H1 (cell line): Measurements from ENCODE around the gene ZMAT5. TPM values are rescaled to one million over a fixed set of nuclear protein-coding genes. Genes with fewer than 3 reads are reported as not detected.

Experiments used
- CTCF ChIA-PET: fragments of 300-600 bp; sonication (Branson Sonifier 250); formaldehyde crosslinking; loops from one replicate; lab custom pipeline; 2021; ENCODE audit not compliant: partially characterized antibody; lab: Charles Lee
- POLR2A ChIA-PET: fragments of 300-600 bp; sonication (Branson Sonifier 250); formaldehyde crosslinking; loops from one replicate; lab custom pipeline; 2021; ENCODE audit warnings: inconsistent platforms; ENCODE audit not compliant: partially characterized antibody; lab: Charles Lee
- DNase-seq, 2 experiments: peaks; one replicate each; pipeline versions ENCODE4 v3.0.0 to v3.0.0-alpha.2; 2010 to 2022; ENCODE audit warnings: low spot score in 2 of 2, low read depth in 1 of 2, mixed read lengths in 1 of 2
- FAIRE-seq: peaks from 2 replicates; lab custom pipeline; 2011; peaks lifted over from hg19 to GRCh38; lab: Jason Lieb, UNC
- H2AFZ ChIP-seq: 2 replicates; pipeline ENCODE4 v1.8.1; 2012; ENCODE audit warnings: low read length, inconsistent platforms
- H2AK5ac ChIP-seq: 2 replicates; pipeline ENCODE4 v1.6.1; 2013; ENCODE audit warnings: low read depth, low read length
- H2BK120ac ChIP-seq: replicated peaks from 2 replicates; pipeline ENCODE3; 2013; ENCODE audit warnings: low read depth, low read length, inconsistent platforms
- H2BK12ac ChIP-seq: 2 replicates; pipeline ENCODE4 v1.6.1; 2013; ENCODE audit warnings: low read depth, low read length
- H2BK15ac ChIP-seq: 2 replicates; pipeline ENCODE4 v1.6.1; 2013; ENCODE audit warnings: low read length
- H2BK20ac ChIP-seq: 2 replicates; pipeline ENCODE4 v1.6.1; 2013; ENCODE audit warnings: low read length
- H2BK5ac ChIP-seq: 2 replicates; pipeline ENCODE4 v1.6.1; 2013; ENCODE audit warnings: low read depth, low read length
- H3K14ac ChIP-seq: 2 replicates; pipeline ENCODE4 v1.6.1; 2013; ENCODE audit warnings: inconsistent platforms; ENCODE audit not compliant: insufficient read length
- H3K18ac ChIP-seq: 2 replicates; pipeline ENCODE4 v1.6.1; 2013; ENCODE audit warnings: low read length; ENCODE audit errors: extremely low read depth
- H3K23ac ChIP-seq: 2 replicates; pipeline ENCODE4 v1.6.1; 2013; ENCODE audit warnings: inconsistent platforms; ENCODE audit not compliant: insufficient read length
- H3K23me2 ChIP-seq: 2 replicates; pipeline ENCODE4 v1.6.1; 2013; ENCODE audit warnings: low read depth, low read length
- H3K27ac ChIP-seq: 2 replicates; pipeline ENCODE4 v1.6.1; 2011; ENCODE audit warnings: low read depth, low read length, inconsistent platforms
- H3K27me3 ChIP-seq, 4 experiments: replicated peaks in 1 of 4; 1 replicate in 1 of 4; 2 replicates in 3 of 4; pipeline versions ENCODE4 v1.6.1 to v1.8.1; 2011 to 2013; ENCODE audit warnings: low read length in 3 of 4, mild to moderate bottlenecking in 3 of 4, inconsistent platforms in 2 of 4, mixed read lengths in 2 of 4, moderate library complexity in 1 of 4; ENCODE audit not compliant: control insufficient read depth in 3 of 4, insufficient read depth in 3 of 4; ENCODE audit errors: extremely low read depth in 1 of 4
- H3K36me3 ChIP-seq, 4 experiments: 2 replicates each; pipeline versions ENCODE4 v1.6.1 to v1.8.1; 2011 to 2013; ENCODE audit warnings: mild to moderate bottlenecking in 4 of 4, low read length in 3 of 4, moderate library complexity in 2 of 4, control low read depth in 1 of 4, inconsistent platforms in 1 of 4; ENCODE audit not compliant: insufficient read depth in 4 of 4, control insufficient read depth in 2 of 4
- H3K4ac ChIP-seq: replicated peaks from 2 replicates; pipeline ENCODE3; 2013; ENCODE audit warnings: low read length, low read depth, mixed read lengths, inconsistent platforms; ENCODE audit not compliant: insufficient read length
- H3K4me1 ChIP-seq, 4 experiments: replicated peaks in 1 of 4; 1 replicate in 1 of 4; 2 replicates in 3 of 4; pipeline versions ENCODE4 v1.6.1 to v1.8.1; 2011 to 2013; ENCODE audit warnings: low read length in 3 of 4, inconsistent platforms in 2 of 4, mixed read lengths in 1 of 4; ENCODE audit not compliant: insufficient read depth in 4 of 4, control insufficient read depth in 3 of 4
- H3K4me2 ChIP-seq, 2 experiments: 2 replicates each; pipeline versions ENCODE4 v1.6.1 to v1.8.1; 2011 to 2013; ENCODE audit warnings: low read depth in 2 of 2, low read length in 2 of 2, control low read depth in 1 of 2, inconsistent platforms in 1 of 2, mild to moderate bottlenecking in 1 of 2; ENCODE audit not compliant: insufficient read depth in 1 of 2
- H3K4me3 ChIP-seq, 4 experiments: fragments of 200-600, 300-600 bp in 1 of 4; sonication (generic), shearing (Covaris generic), sonication (Bioruptor Twin) in 1 of 4; 2 replicates each; pipeline versions ENCODE4 v1.5.1 to v1.8.1; 2011 to 2016; ENCODE audit warnings: low read length in 4 of 4, low read depth in 3 of 4, control low read depth in 2 of 4, inconsistent platforms in 2 of 4, mild to moderate bottlenecking in 2 of 4, mixed read lengths in 1 of 4, moderate library complexity in 1 of 4; ENCODE audit not compliant: insufficient read depth in 2 of 4; ENCODE audit errors: extremely low read depth in 1 of 4
- H3K56ac ChIP-seq: replicated peaks from 2 replicates; pipeline ENCODE3; 2013; ENCODE audit warnings: low read depth, mild to moderate bottlenecking, mixed read lengths, low read length, inconsistent platforms; ENCODE audit not compliant: insufficient read length
- H3K79me1 ChIP-seq: 2 replicates; pipeline ENCODE4 v1.6.1; 2013; ENCODE audit warnings: low read depth, low read length, control low read depth
- H3K79me2 ChIP-seq, 2 experiments: 2 replicates each; pipeline versions ENCODE4 v1.6.1 to v1.8.1; 2012 to 2013; ENCODE audit warnings: low read length in 2 of 2, mild to moderate bottlenecking in 2 of 2, inconsistent platforms in 1 of 2; ENCODE audit not compliant: insufficient read depth in 2 of 2, control insufficient read depth in 1 of 2
- H3K9ac ChIP-seq, 4 experiments: replicated peaks in 1 of 4; 1 replicate in 1 of 4; 2 replicates in 3 of 4; pipeline versions ENCODE4 v1.6.1 to v1.8.1; 2011 to 2013; ENCODE audit warnings: low read depth in 3 of 4, low read length in 3 of 4, control low read depth in 2 of 4, mild to moderate bottlenecking in 2 of 4, moderate library complexity in 2 of 4, inconsistent platforms in 1 of 4; ENCODE audit errors: extremely low read depth in 1 of 4
- H3K9me3 ChIP-seq, 2 experiments: 2 replicates each; pipeline versions ENCODE4 v1.6.1 to v1.8.1; 2012 to 2013; ENCODE audit warnings: mild to moderate bottlenecking in 2 of 2, moderate library complexity in 2 of 2, control low read depth in 1 of 2, inconsistent platforms in 1 of 2, low read depth in 1 of 2, low read length in 1 of 2, mixed read lengths in 1 of 2; ENCODE audit not compliant: insufficient read depth in 2 of 2
- H4K20me1 ChIP-seq, 2 experiments: replicated peaks in 1 of 2; 2 replicates each; pipeline versions ENCODE3 to v1.8.1; 2011 to 2013; ENCODE audit warnings: inconsistent platforms in 2 of 2, low read length in 2 of 2, mild to moderate bottlenecking in 1 of 2; ENCODE audit not compliant: insufficient read depth in 2 of 2, control insufficient read depth in 1 of 2
- H4K5ac ChIP-seq: 2 replicates; pipeline ENCODE4 v1.6.1; 2013; ENCODE audit warnings: low read length, low read depth, mixed read lengths, inconsistent platforms; ENCODE audit not compliant: insufficient read length
- H4K8ac ChIP-seq: 2 replicates; pipeline ENCODE4 v1.8.0; 2013; ENCODE audit warnings: mild to moderate bottlenecking, moderate library complexity, low read length, inconsistent platforms; ENCODE audit not compliant: insufficient read depth; ENCODE audit errors: extremely low read depth
- H4K91ac ChIP-seq: replicated peaks from 2 replicates; pipeline ENCODE3; 2013; ENCODE audit warnings: low read length, mixed read lengths, inconsistent platforms; ENCODE audit not compliant: insufficient read length
- JUN ChIP-seq: IDR thresholded peaks from 2 replicates; pipeline ENCODE4 v1.6.1; 2011; ENCODE audit warnings: low read depth, mild to moderate bottlenecking, improper control_type of control experiment, low read length
- KDM1A ChIP-seq: fragments of 200-600, 300-600 bp; sonication (generic); IDR thresholded peaks from 2 replicates; pipeline ENCODE4 v1.7.1; 2016; ENCODE audit warnings: mild to moderate bottlenecking, low read length, borderline replicate concordance
- KDM5A ChIP-seq: fragments of 200-600 bp; IDR thresholded peaks from 2 replicates; pipeline ENCODE4 v1.7.1; 2012; ENCODE audit warnings: mild to moderate bottlenecking, low read length, inconsistent platforms, mixed read lengths
- POU5F1 ChIP-seq: IDR thresholded peaks from 2 replicates; pipeline ENCODE4 v1.6.1; 2011; ENCODE audit warnings: low read depth, mild to moderate bottlenecking, low read length, moderate library complexity
- TEAD4 ChIP-seq: IDR thresholded peaks from 2 replicates; pipeline ENCODE4 v1.6.1; 2012; ENCODE audit warnings: low read depth, low read length, inconsistent platforms, mixed read lengths
- WGBS, 2 experiments: shearing (Covaris generic) in 1 of 2; methylation state at CpG; one replicate each; pipeline versions ENCODE4 v1.1.6 to v1.1.7; 2013 to 2015; ENCODE audit warnings: low lambda C conversion rate in 2 of 2, mixed read lengths in 2 of 2, inconsistent platforms in 1 of 2, low coverage in 1 of 2, missing lambda C conversion rate in 1 of 2; ENCODE audit not compliant: insufficient replicate concordance in 2 of 2, insufficient coverage in 1 of 2, insufficient read length in 1 of 2; ENCODE audit errors: extremely low coverage in 1 of 2, missing lambda C conversion rate in 1 of 2; 5-methylcytosine and 5-hydroxymethylcytosine counted together
- polyA plus RNA-seq, 7 experiments: library from polyadenylated mRNA; depleted of rRNA in 3 of 7; stranded (reverse) in 5 of 7; unstranded in 2 of 7; fragments of >200 nt in 5 of 7; fragments of 200-250 nt in 2 of 7; gene quantifications; 1 replicate in 5 of 7; 2 replicates in 1 of 7; 4 replicates in 1 of 7; pipeline versions ENCODE4 v1.2.1 to v1.2.3, GENCODE V29; 2011 to 2013; ENCODE audit warnings: missing spikeins in 2 of 7, mixed read lengths in 2 of 7
- total RNA-seq: library from RNA; stranded (reverse); fragmentation: NEBNext Ultra II Directional; extraction: Animal tissue kit (Norgen Biotek cat#: 25700); gene quantifications from 2 replicates; pipeline ENCODE4 v1.2.1, GENCODE V29; 2021

The ZMAT5 gene
- total and polyA plus RNA-seq, 2 of the 8 experiments (the other 6 are each of a cell fraction or from before 2014, with no cell fraction given), result 14.0 to 38.3 TPM

GRCh38 chr22:29813126-29813525, 46.3 kb upstream of the ZMAT5 start:
- Histone ChIP-seq H3K14ac (no peak overlapping the region), H3K4ac (no peak overlapping the region), H3K27me3 (no peaks in the 10 kb centered on the region), H3K79me2 (no peaks in the 10 kb centered on the region), H3K23me2 (no peaks in the 10 kb centered on the region), H3K18ac (no peak overlapping the region), H4K20me1 (peaks cover 2 to 3% of the 10 kb centered on the region in 2 experiments), H2AFZ (no peak overlapping the region), H3K9me3 (no peaks in the 10 kb centered on the region), H3K56ac (no peak overlapping the region), H2BK20ac (no peak overlapping the region), H3K4me2 (no peak overlapping the region), H4K8ac (no peak overlapping the region), H2BK120ac (no peak overlapping the region), H3K4me1 (no peaks in the 10 kb centered on the region), H4K5ac (no peak overlapping the region), H2BK15ac (no peak overlapping the region), H3K4me3 (no peak overlapping the region), H2AK5ac (no peak overlapping the region), H2BK5ac (no peak overlapping the region), H3K27ac (no peak overlapping the region), H4K91ac (no peak overlapping the region), H3K36me3 (peaks cover 6 to 36% (median 19%) of the 10 kb centered on the region in 4 experiments; a peak in 6 of 8 replicates), H2BK12ac (no peak overlapping the region), H3K9ac (no peak overlapping the region), H3K23ac (no peak overlapping the region), H3K79me1 (no peaks in the 10 kb centered on the region)
- CTCF ChIA-PET, result interaction anchor here (1.0 to 1.8 kb wide), 5 partner anchors 19 to 192 kb away, joined by 3 to 10 read pairs (median 3); no protein-coding TSS in a partner anchor
- no peak for TF ChIP-seq KDM5A
- no peak for TF ChIP-seq JUN
- TF ChIP-seq TEAD4, result no peak
- TF ChIP-seq KDM1A, result no peak
- no peak for TF ChIP-seq POU5F1
- POLR2A ChIA-PET, result interaction anchor here (1.0 kb wide), 1 partner anchor 63 kb away, joined by 3 read pairs; no protein-coding TSS in a partner anchor
- DNase-seq (no peak), FAIRE-seq (no peak)
- WGBS, 2 experiments, result 89% methylated on average over 8 of the region's 8 CpGs; no CpG with 5 or more reads in 1 of the 2 experiments
